Spinal cord (tissue), 10 donors: Measurements from ENCODE around the gene EVA1A. TPM values are rescaled to one million over a fixed set of nuclear protein-coding genes. Genes with fewer than 3 reads are reported as not detected.

Source experiments
- DNase-seq, 6 donors: peaks; one replicate each; pipeline versions ENCODE4 v3.0.0 to v3.0.0-alpha.2; 2013 to 2015; ENCODE audit warnings: low spot score in 6 of 6, low read depth in 4 of 6
- H3K27ac ChIP-seq: one replicate; pipeline ENCODE4 v1.5.1; 2013; ENCODE audit warnings: low read depth, low read length, control low read depth
- H3K27me3 ChIP-seq: one replicate; pipeline ENCODE4 v1.6.1; 2013; ENCODE audit warnings: low read length; ENCODE audit not compliant: control insufficient read depth, insufficient read depth
- H3K36me3 ChIP-seq: one replicate; pipeline ENCODE4 v1.6.1; 2013; ENCODE audit warnings: low read length; ENCODE audit not compliant: control insufficient read depth, insufficient read depth
- H3K4me1 ChIP-seq: one replicate; pipeline ENCODE4 v1.6.1; 2013; ENCODE audit warnings: low read length; ENCODE audit not compliant: control insufficient read depth, insufficient read depth
- H3K4me3 ChIP-seq: one replicate; pipeline ENCODE4 v1.5.1; 2013; ENCODE audit warnings: low read depth, low read length, control low read depth
- H3K9me3 ChIP-seq: one replicate; pipeline ENCODE4 v1.6.1; 2013; ENCODE audit warnings: low read length; ENCODE audit not compliant: control insufficient read depth, insufficient read depth
- WGBS: methylation state at CpG from one replicate; pipeline ENCODE4 v1.1.5; 2013; ENCODE audit warnings: missing lambda C conversion rate; ENCODE audit not compliant: insufficient coverage; 5-methylcytosine and 5-hydroxymethylcytosine counted together
- long read RNA-seq, 4 donors: transcript quantifications; one replicate each; lab custom pipeline, GENCODE V29; 2026
- polyA plus RNA-seq, 2 donors: library from polyadenylated mRNA; unstranded; fragments of 120-200 nt; gene quantifications; one replicate each; pipeline ENCODE4 v1.2.1, GENCODE V29; 2013; ENCODE audit not compliant: insufficient read length in 2 of 2
- total RNA-seq, 2 donors: library from RNA; depleted of rRNA in 1 of 2; stranded (reverse); fragments of 120-200 nt in 1 of 2; fragments of >200 nt in 1 of 2; gene quantifications; one replicate each; pipeline versions ENCODE4 v1.2.3 to v1.2.4, GENCODE V29; 2013 to 2014
- donor health status: healthy.

The EVA1A gene
- 1 to 10 TPM; 2.2 to 3.4 TPM for total RNA-seq
- 1 to 10 TPM; 1.0 to 1.1 TPM for polyA plus RNA-seq
- long read RNA-seq, donor 1 = 0 reads
- long read RNA-seq, donor 2 = 0 reads
- long read RNA-seq, donor 3, partial matches to known transcripts = 0 of 1 reads
- long read RNA-seq, donor 3, other reads (novel, unspliced or antisense) = 0 of 1 reads
- long read RNA-seq, donor 4, transcript EVA1A-202 (4 exons, 1,802 nt) = major isoform, 7 of 12 reads
- long read RNA-seq, donor 4, partial matches to known transcripts = 0 of 12 reads
- long read RNA-seq, donor 4, other reads (novel, unspliced or antisense) = 0 of 12 reads

GRCh38 chr2:75560768-75561565, at the start of gene EVA1A:
TSS of gene EVA1A (minus strand) at chr2:75560939. CDS start at chr2:75518140, 42,799 bp downstream.
- Histone ChIP-seq H3K27me3 (peaks cover 25% of the 10 kb centered on the region), H3K4me1 (peaks cover 16% of the 10 kb centered on the region), H3K9me3 (no peaks in the 10 kb centered on the region), H3K27ac (no peak within 1 kb of the TSS), H3K36me3 (no peaks in the 10 kb centered on the region), H3K4me3 (peak within 1 kb of the TSS; percentile 50)
- 2% methylated on average over 38 of the region's 46 CpGs for WGBS
- DNase-seq = peak in 2 of 6 donors; percentile 41 to 47

DNA sequence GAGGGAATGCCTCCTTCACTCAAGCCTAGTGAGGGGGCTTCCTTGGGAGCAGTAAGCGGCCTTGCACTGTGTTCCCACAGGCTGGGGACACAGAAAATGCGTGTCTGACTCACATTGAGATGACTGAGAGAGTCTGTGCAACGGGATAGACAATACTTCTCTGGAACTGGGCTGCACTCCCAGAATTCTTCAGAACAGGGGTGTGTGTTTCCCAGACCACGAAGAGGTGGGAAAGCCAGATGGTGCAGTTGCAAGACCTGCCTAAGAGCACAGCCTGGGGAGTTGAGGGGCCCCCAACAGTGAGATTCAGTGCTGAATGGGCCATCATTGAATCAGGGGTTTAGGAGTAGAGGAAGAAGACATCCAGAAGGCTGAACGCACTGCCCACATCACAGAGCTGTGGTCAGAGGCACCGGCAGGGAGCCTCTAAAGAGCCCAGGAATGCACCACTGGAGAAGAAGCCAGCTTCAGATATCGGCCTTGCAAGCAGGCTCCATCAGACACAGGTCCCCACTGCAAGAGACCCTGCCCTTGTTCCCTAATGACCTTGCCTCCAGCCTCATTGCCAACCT, 49.3 kb upstream of the EVA1A start:
- WGBS = 83% methylated on average over 7 of the region's 7 CpGs
- Histone ChIP-seq H3K4me1 (peaks cover 22% of the 10 kb centered on the region), H3K4me3 (no peak overlapping the region), H3K27ac (no peak overlapping the region), H3K36me3 (no peaks in the 10 kb centered on the region), H3K9me3 (no peaks in the 10 kb centered on the region), H3K27me3 (no peaks in the 10 kb centered on the region)
- DNase-seq = no peak

DNA sequence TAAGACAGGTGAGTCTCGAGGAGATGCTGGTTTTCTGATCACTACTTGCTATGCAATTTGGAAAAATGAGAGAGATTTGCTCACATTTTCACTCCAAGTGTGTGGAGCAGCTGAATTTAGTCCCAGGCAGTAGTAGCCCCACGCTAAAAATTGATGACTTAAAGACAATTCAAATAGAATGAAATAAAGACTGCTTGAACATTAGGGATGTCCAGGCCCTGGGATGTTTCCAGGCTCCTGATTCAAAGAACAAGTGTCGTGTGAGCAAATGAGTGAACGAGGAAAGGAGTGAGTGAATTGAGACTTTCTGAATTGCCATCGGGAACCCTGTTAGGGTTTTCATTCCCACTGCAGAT, 48.6 kb upstream of the EVA1A start:
- Histone ChIP-seq H3K9me3 (no peaks in the 10 kb centered on the region), H3K4me3 (no peak overlapping the region)
- 60% methylated on average over 3 of the region's 5 CpGs for WGBS

DNA sequence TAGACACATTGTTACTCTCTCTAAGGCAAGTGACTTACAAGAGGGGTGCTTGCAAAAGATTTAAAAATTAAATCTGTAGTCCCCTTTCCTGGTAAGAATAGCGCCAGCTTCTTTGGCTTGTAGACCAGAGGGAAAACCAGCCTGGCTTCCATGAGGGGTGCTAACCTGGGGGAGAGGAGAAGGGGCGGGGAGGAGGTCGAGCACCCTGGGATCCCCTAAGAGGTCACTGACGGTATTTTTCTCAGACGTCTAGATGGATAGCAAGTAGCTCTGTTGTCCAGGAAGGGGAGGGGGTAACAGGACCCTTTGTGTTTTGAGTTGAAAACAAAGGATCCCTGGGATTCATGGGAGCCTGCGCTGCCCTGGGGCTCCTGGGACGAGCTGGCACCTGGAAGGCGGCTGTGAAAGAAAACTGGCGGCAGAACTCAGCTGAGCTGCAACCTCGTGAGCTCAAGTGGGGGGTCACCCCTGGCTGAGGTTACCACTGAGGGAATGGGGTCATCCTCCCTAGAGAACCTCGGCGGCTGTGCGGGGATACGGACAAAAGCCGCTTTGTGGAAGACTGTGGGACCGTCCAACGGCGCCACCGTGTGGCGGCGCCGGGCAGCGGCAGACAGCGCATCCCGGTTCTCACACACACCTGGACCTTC, 48.1 kb upstream of the EVA1A start:
- Histone ChIP-seq H3K4me1 (peaks cover 22% of the 10 kb centered on the region), H3K27ac (peak overlapping the region; percentile 50), H3K36me3 (no peaks in the 10 kb centered on the region), H3K9me3 (no peaks in the 10 kb centered on the region), H3K4me3 (peak overlapping the region; percentile 43), H3K27me3 (no peaks in the 10 kb centered on the region)
- 12% methylated on average over 19 of the region's 25 CpGs for WGBS
- DNase-seq = peak in 3 of 6 donors; percentile 46 to 90 (median 85)

More for the DNA sequence above, 48.6 kb upstream of the EVA1A start:
- DNase-seq = no peak
- H3K27ac ChIP-seq = no peak overlapping the region
- H3K36me3 ChIP-seq = no peaks in the 10 kb centered on the region
- peaks cover 22% of the 10 kb centered on the region for H3K4me1 ChIP-seq
- no peaks in the 10 kb centered on the region for H3K27me3 ChIP-seq

DNA sequence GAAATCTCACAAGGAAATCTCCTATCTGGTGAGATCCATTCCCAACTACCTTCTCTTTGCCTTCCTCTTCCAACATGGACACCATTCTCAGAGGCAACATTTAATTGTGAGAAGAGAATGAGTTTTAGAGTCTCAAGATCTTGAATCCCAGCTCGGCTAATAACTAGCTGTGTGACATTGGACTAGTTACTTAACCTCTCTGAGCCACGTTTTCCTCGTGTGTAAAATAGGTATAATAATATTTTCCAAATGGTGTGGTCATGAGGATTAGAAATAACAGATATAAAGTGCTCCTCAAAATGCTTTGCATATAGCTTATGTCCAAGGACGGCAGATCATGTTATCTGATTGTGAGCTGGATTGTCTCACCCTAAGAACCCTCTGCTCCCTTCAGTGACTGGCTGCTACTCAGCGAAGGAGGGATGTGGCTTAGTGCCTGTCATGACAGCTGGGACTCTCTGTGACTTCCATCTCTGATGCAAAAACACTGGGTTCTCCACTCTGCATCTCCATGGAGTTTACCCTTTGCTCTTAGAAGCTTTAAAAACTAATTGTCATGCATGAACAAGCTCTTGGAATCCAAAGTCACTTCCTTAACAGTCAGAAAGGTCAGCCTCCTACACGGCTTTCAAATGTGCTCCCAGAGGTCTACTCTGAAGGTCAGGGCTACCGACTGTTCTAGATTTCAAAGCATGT, 47.4 kb upstream of the EVA1A start:
- Histone ChIP-seq H3K4me1 (peaks cover 22% of the 10 kb centered on the region), H3K4me3 (no peak overlapping the region), H3K9me3 (no peaks in the 10 kb centered on the region), H3K27ac (no peak overlapping the region), H3K36me3 (no peaks in the 10 kb centered on the region), H3K27me3 (no peaks in the 10 kb centered on the region)
- DNase-seq = peak in 1 of 6 donors; percentile 40
- 60% methylated on average over 4 of the region's 7 CpGs for WGBS

GRCh38 chr2:75607400-75607798, 46.7 kb upstream of the EVA1A start:
- Histone ChIP-seq H3K9me3 (no peaks in the 10 kb centered on the region), H3K27ac (no peak overlapping the region), H3K36me3 (no peaks in the 10 kb centered on the region), H3K4me3 (no peak overlapping the region), H3K4me1 (peaks cover 22% of the 10 kb centered on the region), H3K27me3 (no peaks in the 10 kb centered on the region)
- 92% methylated on average over 2 of the region's 3 CpGs for WGBS
- DNase-seq = no peak

DNA sequence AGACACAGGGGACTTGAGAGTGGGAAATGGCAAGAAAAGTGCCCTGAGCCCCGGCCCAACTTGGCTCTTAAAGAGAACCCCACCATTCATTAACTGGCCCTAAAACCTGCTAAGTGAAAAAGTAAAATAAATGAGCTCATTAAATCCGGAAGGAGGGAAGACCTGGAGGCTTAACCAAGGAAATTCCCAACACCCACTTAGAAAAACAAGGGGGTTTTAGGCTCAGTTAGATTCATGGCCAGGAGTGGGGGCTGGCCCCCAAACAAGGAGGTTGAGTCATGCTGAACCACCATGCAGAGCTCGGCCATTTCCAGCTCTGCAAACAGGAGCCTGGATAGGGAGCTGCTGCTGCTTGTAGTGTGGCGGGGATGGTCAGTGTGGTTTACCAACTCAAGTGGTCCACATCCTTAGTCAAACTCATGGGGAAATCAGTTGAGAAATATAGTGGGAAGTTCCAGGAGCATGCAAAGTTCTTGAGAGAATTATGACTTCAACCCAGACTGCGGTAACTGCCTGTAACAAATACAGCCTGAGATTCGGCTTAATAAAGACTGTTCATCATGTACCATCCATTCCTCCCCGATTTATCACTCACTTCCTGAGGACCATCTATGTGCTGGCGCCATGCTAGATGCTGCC, 46.1 kb upstream of the EVA1A start:
- no peak for DNase-seq
- H3K4me1 ChIP-seq = peaks cover 22% of the 10 kb centered on the region
- H3K27me3 ChIP-seq = no peaks in the 10 kb centered on the region
- no peaks in the 10 kb centered on the region for H3K36me3 ChIP-seq
- no peak overlapping the region for H3K27ac ChIP-seq
- H3K9me3 ChIP-seq = no peaks in the 10 kb centered on the region
- H3K4me3 ChIP-seq = no peak overlapping the region
- 90% methylated on average over 6 of the region's 8 CpGs for WGBS

DNA sequence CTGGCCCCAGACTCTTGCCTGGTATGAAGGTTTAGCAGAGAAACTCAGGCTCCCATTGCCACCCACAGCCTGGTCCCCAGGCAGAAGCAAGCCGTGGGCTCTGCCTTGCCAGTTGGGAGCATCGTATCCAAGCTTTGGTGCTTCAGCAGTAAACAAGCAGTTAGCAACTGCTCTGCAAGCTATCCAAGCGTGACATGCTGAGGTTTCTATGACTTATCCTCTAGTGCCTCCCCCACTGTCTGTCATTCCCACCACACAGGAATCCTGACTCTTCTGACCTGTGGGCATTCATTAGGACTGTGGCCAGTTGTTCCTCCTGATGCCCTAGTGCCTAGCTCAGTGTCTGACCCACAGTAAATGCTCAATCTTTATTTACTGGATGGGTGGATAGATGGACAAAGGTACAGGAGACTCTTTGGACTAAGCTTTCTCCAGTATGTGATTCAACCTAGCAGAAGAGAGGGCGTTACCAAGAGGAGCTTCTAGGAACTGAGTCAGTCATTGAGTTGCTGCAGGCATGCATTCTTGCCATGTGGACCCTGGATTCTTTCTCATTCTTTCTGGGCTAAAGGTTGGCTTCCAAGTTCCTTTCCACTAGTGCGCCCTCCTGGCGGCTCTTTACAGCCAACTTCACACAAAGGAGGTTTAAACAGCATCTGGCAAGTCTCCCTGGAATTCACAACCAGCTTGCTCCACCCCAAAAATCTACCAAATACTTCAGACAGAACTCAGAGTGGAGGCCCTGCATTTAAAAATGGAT, 45.2 kb upstream of the EVA1A start:
- Histone ChIP-seq H3K27ac (no peak overlapping the region), H3K4me1 (peaks cover 22% of the 10 kb centered on the region), H3K27me3 (no peaks in the 10 kb centered on the region), H3K4me3 (no peak overlapping the region), H3K9me3 (no peaks in the 10 kb centered on the region), H3K36me3 (no peaks in the 10 kb centered on the region)
- WGBS = 62% methylated on average over 6 of the region's 6 CpGs
- DNase-seq = peak in 2 of 6 donors; percentile 19 to 58
